Heart left ventricle (tissue), 16 donors: Measurements from ENCODE around the gene SUN1. TPM values are rescaled to one million over a fixed set of nuclear protein-coding genes. Genes with fewer than 3 reads are reported as not detected.

Source experiments
- ATAC-seq, 4 donors: fragments of 200-7000 bp; cut with Tn5 transposase; one replicate each; pipeline ENCODE4 v1.9.1; 2020 to 2022; ENCODE audit warnings: moderate library complexity in 4 of 4, mild to moderate bottlenecking in 3 of 4, moderate number of reproducible peaks in 1 of 4
- DNase-seq, 5 donors: peaks; one replicate each; pipeline ENCODE4 v3.0.0-alpha.2; 2020
- H3K27ac ChIP-seq, 12 donors: fragments of 200-600 bp; sonication (generic) in 4 of 12; one replicate each; pipeline versions ENCODE4 v1.5.0 to v1.8.0; 2016 to 2022; ENCODE audit warnings: mild to moderate bottlenecking in 2 of 12
- H3K27me3 ChIP-seq, 9 donors: fragments of 200-600 bp; sonication (generic) in 2 of 9; one replicate each; pipeline versions ENCODE4 v1.5.1 to v1.8.0; 2016 to 2022; ENCODE audit warnings: mild to moderate bottlenecking in 3 of 9
- H3K36me3 ChIP-seq, 9 donors: fragments of 200-600 bp; sonication (generic) in 2 of 9; one replicate each; pipeline versions ENCODE4 v1.5.0 to v1.8.0; 2018 to 2022; ENCODE audit warnings: mild to moderate bottlenecking in 2 of 9
- H3K4me1 ChIP-seq, 12 donors: fragments of 200-600 bp; sonication (generic) in 4 of 12; one replicate each; pipeline versions ENCODE4 v1.5.0 to v1.8.0; 2016 to 2022; ENCODE audit warnings: mild to moderate bottlenecking in 3 of 12
- H3K4me3 ChIP-seq, 12 donors: fragments of 200-600 bp; sonication (generic) in 4 of 12; one replicate each; pipeline versions ENCODE4 v1.5.0 to v1.8.0; 2017 to 2022; ENCODE audit warnings: mild to moderate bottlenecking in 9 of 12, moderate library complexity in 4 of 12
- H3K9me3 ChIP-seq, 12 donors: fragments of 200-600 bp; sonication (generic) in 4 of 12; one replicate each; pipeline versions ENCODE4 v1.5.0 to v1.8.0; 2016 to 2022; ENCODE audit warnings: mild to moderate bottlenecking in 1 of 12
- CTCF ChIP-seq, 12 donors: fragments of 200-600 bp; sonication (generic) in 4 of 12; IDR thresholded peaks; one replicate each; pipeline versions ENCODE4 v1.5.0 to v1.8.0; 2018 to 2022; ENCODE audit warnings: antibody characterized with exemption in 12 of 12, mild to moderate bottlenecking in 5 of 12
- POLR2A ChIP-seq, 2 donors: fragments of 450-650 bp; IDR thresholded peaks; one replicate each; pipeline ENCODE4 v1.6.1; 2017; ENCODE audit warnings: antibody characterized with exemption in 2 of 2, mild to moderate bottlenecking in 2 of 2, moderate library complexity in 2 of 2
- WGBS, 4 donors: extraction: QIAGEN DNeasy Blood & Tissue Kit in 2 of 4; methylation state at CpG; one replicate each; pipeline versions ENCODE4 v1.1.5 to v1.1.7; 2013 to 2018; 5-methylcytosine and 5-hydroxymethylcytosine counted together
- intact Hi-C, 10 donors: fragments of 100-400 bp; cut with DNase I; formaldehyde crosslinking; loops; one replicate each; pipeline versions ENCODE4 v1.11.1 to v1.14.2; 2022
- polyA plus RNA-seq, 2 donors: library from polyadenylated mRNA; stranded (reverse); fragments of 200-250 nt; gene quantifications; one replicate each; pipeline ENCODE4 v1.2.3, GENCODE V29; 2013
- total RNA-seq, 9 donors: library from RNA; depleted of rRNA in 2 of 9; stranded (reverse); fragments of >200 nt in 2 of 9; fragmentation: NEBNext Ultra II Directional in 3 of 9; extraction: Animal tissue kit (Norgen Biotek cat#: 25700) in 3 of 9; gene quantifications; one replicate each; pipeline versions ENCODE4 v1.1.0 to v1.2.4, GENCODE V29; 2016 to 2023
- donor health status: ischemic (EF 13 %, LVEDD 7.1; RV severe dilation, severe dysfunction).
- donor health status: healthy with polysubstance abuse.
- donor health status: DM: no; HTN: yes; CAD: no.
- donor health status: DM: no; HTN: no; CAD: no.
- donor health status: ischemic (EF 25% LVEDD 6.9; RV normal size, moderate dysfunction).
- donor health status: ischemic (EF 25% LVEDD 5.7; RV mildly dilated, moderate dysfunction).
- donor health status: healthy.
- donor health status: DM: yes; HTN: yes; CAD: no.
- donor health status: ischemic (EF 35%, LVEDD 5.7; RV mildly dilated, moderate dysfunction).
- donor health status: nonischemic (EF 11% LVEDD 7.7; RV severe dilation, severe dysfunction).
- donor health status: DM: yes; HTN: yes; CAD: no.
- donor health status: PGD.
- donor health status: ischemic (EF 29% LVEDD 5.4; RV normal size, mild dysfunction).
- donor health status: nonischemic (EF 23%, LVEDD 6.1; RV moderate dilation, normal function).

Gene SUN1
- total and polyA plus RNA-seq, 11 donors, result 111 to 203 (median 151) TPM

DNA sequence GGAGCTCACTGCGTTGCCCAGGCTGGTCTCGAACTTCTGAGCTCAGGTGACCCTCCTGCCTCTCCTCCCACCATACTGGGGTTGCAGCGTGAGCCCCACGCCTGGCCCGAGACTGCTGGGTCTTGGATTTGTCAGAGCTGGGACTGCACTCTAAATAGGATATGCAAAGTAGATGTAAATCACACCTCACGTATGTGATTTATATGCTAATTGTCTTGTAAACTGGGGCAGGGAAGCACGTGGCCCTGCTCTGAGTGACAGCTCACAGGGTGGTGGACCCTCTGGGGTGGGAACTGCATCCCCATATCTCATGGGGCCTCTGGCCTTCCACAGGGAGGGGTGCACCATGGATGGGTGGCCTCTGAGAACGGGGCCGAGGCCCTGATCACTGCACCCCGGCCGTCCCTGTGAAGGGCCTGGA is 78.2 kb downstream of the SUN1 start:
- no peaks in the 10 kb centered on the region for H3K36me3 ChIP-seq
- DNase-seq (no peak), ATAC-seq (no peak)
- TF ChIP-seq CTCF (IDR thresholded peaks at IDR 0.05) (no peak), POLR2A (IDR thresholded peaks at IDR 0.05) (no peak)
- no peak overlapping the region for H3K4me3 ChIP-seq
- H3K4me1 ChIP-seq, result peaks cover 0 to 29% (median 3%) of the 10 kb centered on the region in 12 donors
- H3K27me3 ChIP-seq, result no peaks in the 10 kb centered on the region
- peak overlapping the region in 2 of 12 donors; percentile 42 to 81 for H3K27ac ChIP-seq
- H3K9me3 ChIP-seq, result no peaks in the 10 kb centered on the region
- WGBS, 4 donors, result 78 to 91% (median 88%) methylated on average over 8 to 11 of the region's 11 CpGs
- intact Hi-C loops, result loop anchor here in 2 of 10 donors (5.0 to 10.0 kb wide), 2 partner anchors 37 to 154 kb away; no protein-coding TSS in a partner anchor

GRCh38 chr7:910931-911431 is 78.7 kb downstream of the SUN1 start:
- DNase-seq (no peak), ATAC-seq (no peak)
- Histone ChIP-seq H3K36me3 (no peaks in the 10 kb centered on the region), H3K9me3 (no peaks in the 10 kb centered on the region), H3K4me3 (no peak overlapping the region), H3K27me3 (no peaks in the 10 kb centered on the region), H3K4me1 (peaks cover 0 to 29% (median 3%) of the 10 kb centered on the region in 12 donors), H3K27ac (no peak overlapping the region)
- WGBS, 4 donors, result 83 to 95% (median 85%) methylated on average over 13 to 19 of the region's 19 CpGs
- TF ChIP-seq POLR2A (IDR thresholded peaks at IDR 0.05), result no peak
- no peak for TF ChIP-seq CTCF (IDR thresholded peaks at IDR 0.05)
- intact Hi-C loops, result loop anchor here in 2 of 10 donors (5.0 to 10.0 kb wide), 2 partner anchors 36 to 154 kb away; no protein-coding TSS in a partner anchor

GRCh38 chr7:911791-912480 is 79.7 kb downstream of the SUN1 start:
- H3K4me1 ChIP-seq, result peaks cover 0 to 29% (median 4%) of the 10 kb centered on the region in 12 donors
- no peak for TF ChIP-seq CTCF (IDR thresholded peaks at IDR 0.05)
- TF ChIP-seq POLR2A (IDR thresholded peaks at IDR 0.05), result no peak
- no peak overlapping the region for H3K27ac ChIP-seq
- intact Hi-C loops, result loop anchor here in 2 of 10 donors (5.0 to 10.0 kb wide), 2 partner anchors 35 to 153 kb away; no protein-coding TSS in a partner anchor
- ATAC-seq (no peak), DNase-seq (no peak)
- no peak overlapping the region for H3K4me3 ChIP-seq
- 81 to 92% (median 87%) methylated on average over 21 to 41 of the region's 41 CpGs for WGBS, 4 donors
- no peaks in the 10 kb centered on the region for H3K36me3 ChIP-seq
- H3K9me3 ChIP-seq, result no peaks in the 10 kb centered on the region
- no peaks in the 10 kb centered on the region for H3K27me3 ChIP-seq

GRCh38 chr7:913736-914520 is 81.7 kb downstream of the SUN1 start:
- H3K4me3 ChIP-seq, result no peak overlapping the region
- intact Hi-C loops, result loop anchor here in 2 of 10 donors (5.0 to 10.0 kb wide), 2 partner anchors 33 to 151 kb away; no protein-coding TSS in a partner anchor
- peak in 2 of 4 donors; percentile 9 to 55 for ATAC-seq
- 69 to 81% (median 72%) methylated on average over 13 to 31 of the region's 31 CpGs for WGBS, 4 donors
- H3K4me1 ChIP-seq, result peaks cover 0 to 18% (median 4%) of the 10 kb centered on the region in 12 donors
- no peaks in the 10 kb centered on the region for H3K36me3 ChIP-seq
- DNase-seq, result no peak
- H3K27ac ChIP-seq, result no peak overlapping the region
- no peaks in the 10 kb centered on the region for H3K27me3 ChIP-seq
- TF ChIP-seq CTCF (IDR thresholded peaks at IDR 0.05) (peak in 1 of 12 donors; percentile 14), POLR2A (IDR thresholded peaks at IDR 0.05) (no peak)
- H3K9me3 ChIP-seq, result no peaks in the 10 kb centered on the region
